ENCODE data around the gene MED29. TPM values are rescaled to one million over a fixed set of nuclear protein-coding genes. Genes with fewer than 3 reads are reported as not detected.

Gene MED29
- total and polyA plus RNA-seq, 10 of the 15 experiments (the other 5 are each of a cell fraction or from before 2014, with no cell fraction given), result 3.2 to 36.6 (median 22.8) TPM

DNA sequence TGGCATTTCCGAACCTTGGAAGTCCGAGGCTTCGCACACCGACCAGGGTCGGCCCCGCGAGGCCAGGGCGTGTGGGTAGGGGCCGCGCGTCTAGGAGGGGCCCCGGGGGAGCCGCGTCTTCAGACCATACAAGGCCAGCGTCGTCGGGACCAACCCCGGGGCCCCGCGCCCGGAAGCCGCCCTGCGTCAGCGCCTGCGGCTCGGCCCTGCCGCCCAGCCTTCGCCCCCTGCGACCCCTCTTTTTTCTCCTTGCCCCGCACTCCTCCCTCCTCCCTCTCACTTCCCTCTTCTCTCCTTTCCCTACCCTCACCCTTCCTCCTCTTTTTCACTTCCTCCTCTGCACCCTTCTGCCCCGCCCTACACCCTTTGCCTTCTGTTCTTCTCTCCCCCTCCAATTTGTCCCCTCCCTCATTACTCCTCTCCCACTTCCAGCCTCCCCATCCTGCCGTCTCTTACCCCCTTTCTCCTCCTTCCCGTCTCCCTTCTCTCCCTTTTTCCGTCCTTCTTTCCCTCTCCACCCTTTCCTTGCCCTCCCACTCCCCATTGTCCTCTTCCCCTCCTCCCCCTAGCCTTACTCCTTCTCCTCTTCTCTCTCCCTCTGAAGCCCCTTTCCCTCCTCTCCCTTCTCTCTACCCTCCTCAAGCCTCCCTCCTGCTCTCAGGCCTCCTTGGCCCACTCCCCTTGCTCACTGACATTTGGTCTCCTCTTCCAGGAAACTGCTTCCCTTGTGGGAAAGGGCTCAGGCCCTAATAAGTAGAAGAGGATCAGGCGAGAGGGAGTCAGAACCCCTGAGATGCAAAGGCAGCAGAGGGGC is 19.0 kb downstream of the MED29 start (continued):
- TF ChIP-seq, protein P1, sequence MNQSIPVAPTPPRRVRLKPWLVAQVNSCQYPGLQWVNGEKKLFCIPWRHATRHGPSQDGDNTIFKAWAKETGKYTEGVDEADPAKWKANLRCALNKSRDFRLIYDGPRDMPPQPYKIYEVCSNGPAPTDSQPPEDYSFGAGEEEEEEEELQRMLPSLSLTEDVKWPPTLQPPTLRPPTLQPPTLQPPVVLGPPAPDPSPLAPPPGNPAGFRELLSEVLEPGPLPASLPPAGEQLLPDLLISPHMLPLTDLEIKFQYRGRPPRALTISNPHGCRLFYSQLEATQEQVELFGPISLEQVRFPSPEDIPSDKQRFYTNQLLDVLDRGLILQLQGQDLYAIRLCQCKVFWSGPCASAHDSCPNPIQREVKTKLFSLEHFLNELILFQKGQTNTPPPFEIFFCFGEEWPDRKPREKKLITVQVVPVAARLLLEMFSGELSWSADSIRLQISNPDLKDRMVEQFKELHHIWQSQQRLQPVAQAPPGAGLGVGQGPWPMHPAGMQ (IDR thresholded peaks at IDR 0.05; ENCODE audit: borderline replicate concordance), result peak; percentile 69; the same call in 1 of the 2 replicates
- peak; percentile 88 for TF ChIP-seq CHD2 (IDR thresholded peaks at IDR 0.05; ENCODE audit: borderline replicate concordance, low read depth, low read length)
- TF ChIP-seq LARP7 (IDR thresholded peaks at IDR 0.05), result peak; percentile 81
- peak; percentile 96 for TF ChIP-seq SMAD1 (IDR thresholded peaks at IDR 0.05; ENCODE audit: low read depth, partially characterized antibody)
- TF ChIP-seq ZBED1 (IDR thresholded peaks at IDR 0.05; ENCODE audit: borderline replicate concordance), result no peak
- peak; percentile 93 for TF ChIP-seq SRF (IDR thresholded peaks at IDR 0.05; ENCODE audit: low read depth in 2 of 2, low read length in 2 of 2)
- no peak for TF ChIP-seq SMARCA5 (IDR thresholded peaks at IDR 0.05)
- TF ChIP-seq TCF3 (IDR thresholded peaks at IDR 0.05; ENCODE audit: borderline replicate concordance, insufficient read depth, low read depth, low read length), result 0 out of 2 replicates have a peak, but pooled peaks have one; percentile 24
- TF ChIP-seq, protein P2, sequence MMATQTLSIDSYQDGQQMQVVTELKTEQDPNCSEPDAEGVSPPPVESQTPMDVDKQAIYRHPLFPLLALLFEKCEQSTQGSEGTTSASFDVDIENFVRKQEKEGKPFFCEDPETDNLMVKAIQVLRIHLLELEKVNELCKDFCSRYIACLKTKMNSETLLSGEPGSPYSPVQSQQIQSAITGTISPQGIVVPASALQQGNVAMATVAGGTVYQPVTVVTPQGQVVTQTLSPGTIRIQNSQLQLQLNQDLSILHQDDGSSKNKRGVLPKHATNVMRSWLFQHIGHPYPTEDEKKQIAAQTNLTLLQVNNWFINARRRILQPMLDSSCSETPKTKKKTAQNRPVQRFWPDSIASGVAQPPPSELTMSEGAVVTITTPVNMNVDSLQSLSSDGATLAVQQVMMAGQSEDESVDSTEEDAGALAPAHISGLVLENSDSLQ (IDR thresholded peaks at IDR 0.05), result peak; percentile 53
- TF ChIP-seq ZNF384 (IDR thresholded peaks at IDR 0.05; ENCODE audit: borderline replicate concordance, low read depth, low read length), result no peak; the same call in 1 of the 2 replicates
- TF ChIP-seq ZNF217 (IDR thresholded peaks at IDR 0.05), result no peak
- TF ChIP-seq RBBP5 (conservative IDR thresholded peaks at IDR 0.05), result no peak
- peak; percentile 84; the same call in 1 of the 2 replicates for TF ChIP-seq PAX5 (IDR thresholded peaks at IDR 0.05; ENCODE audit: borderline replicate concordance, low read depth, low read length)
- TF ChIP-seq, protein P3, sequence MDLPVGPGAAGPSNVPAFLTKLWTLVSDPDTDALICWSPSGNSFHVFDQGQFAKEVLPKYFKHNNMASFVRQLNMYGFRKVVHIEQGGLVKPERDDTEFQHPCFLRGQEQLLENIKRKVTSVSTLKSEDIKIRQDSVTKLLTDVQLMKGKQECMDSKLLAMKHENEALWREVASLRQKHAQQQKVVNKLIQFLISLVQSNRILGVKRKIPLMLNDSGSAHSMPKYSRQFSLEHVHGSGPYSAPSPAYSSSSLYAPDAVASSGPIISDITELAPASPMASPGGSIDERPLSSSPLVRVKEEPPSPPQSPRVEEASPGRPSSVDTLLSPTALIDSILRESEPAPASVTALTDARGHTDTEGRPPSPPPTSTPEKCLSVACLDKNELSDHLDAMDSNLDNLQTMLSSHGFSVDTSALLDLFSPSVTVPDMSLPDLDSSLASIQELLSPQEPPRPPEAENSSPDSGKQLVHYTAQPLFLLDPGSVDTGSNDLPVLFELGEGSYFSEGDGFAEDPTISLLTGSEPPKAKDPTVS (IDR thresholded peaks at IDR 0.05; ENCODE audit: low read depth, low read length), result 0 out of 2 replicates have a peak, but pooled peaks have one; percentile 33
- TF ChIP-seq GABPA (IDR thresholded peaks at IDR 0.05; ENCODE audit: low read depth), result no peak
- no peak; the same call in none of the 2 replicates for TF ChIP-seq POLR2A (IDR thresholded peaks at IDR 0.05; ENCODE audit: low read depth, low read length)
- TF ChIP-seq SPI1 (IDR thresholded peaks at IDR 0.05; ENCODE audit: borderline replicate concordance, insufficient read depth, low read depth, low read length), result peak; percentile 93
- peak; percentile 78 for TF ChIP-seq ATF7 (IDR thresholded peaks at IDR 0.05; ENCODE audit: low read depth)
- peak; percentile 100 for TF ChIP-seq IKZF2 (IDR thresholded peaks at IDR 0.05)
- TF ChIP-seq, protein P4, sequence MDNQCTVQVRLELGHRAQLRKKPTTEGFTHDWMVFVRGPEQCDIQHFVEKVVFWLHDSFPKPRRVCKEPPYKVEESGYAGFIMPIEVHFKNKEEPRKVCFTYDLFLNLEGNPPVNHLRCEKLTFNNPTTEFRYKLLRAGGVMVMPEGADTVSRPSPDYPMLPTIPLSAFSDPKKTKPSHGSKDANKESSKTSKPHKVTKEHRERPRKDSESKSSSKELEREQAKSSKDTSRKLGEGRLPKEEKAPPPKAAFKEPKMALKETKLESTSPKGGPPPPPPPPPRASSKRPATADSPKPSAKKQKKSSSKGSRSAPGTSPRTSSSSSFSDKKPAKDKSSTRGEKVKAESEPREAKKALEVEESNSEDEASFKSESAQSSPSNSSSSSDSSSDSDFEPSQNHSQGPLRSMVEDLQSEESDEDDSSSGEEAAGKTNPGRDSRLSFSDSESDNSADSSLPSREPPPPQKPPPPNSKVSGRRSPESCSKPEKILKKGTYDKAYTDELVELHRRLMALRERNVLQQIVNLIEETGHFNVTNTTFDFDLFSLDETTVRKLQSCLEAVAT (IDR thresholded peaks at IDR 0.05), result peak; percentile 99
- no peak for TF ChIP-seq PML (IDR thresholded peaks at IDR 0.05; ENCODE audit: low read length)
- peak; percentile 49; the same call in 1 of the 2 replicates for TF ChIP-seq YY1 (IDR thresholded peaks at IDR 0.05; ENCODE audit: low read depth, low read length)
- TF ChIP-seq, protein P5, sequence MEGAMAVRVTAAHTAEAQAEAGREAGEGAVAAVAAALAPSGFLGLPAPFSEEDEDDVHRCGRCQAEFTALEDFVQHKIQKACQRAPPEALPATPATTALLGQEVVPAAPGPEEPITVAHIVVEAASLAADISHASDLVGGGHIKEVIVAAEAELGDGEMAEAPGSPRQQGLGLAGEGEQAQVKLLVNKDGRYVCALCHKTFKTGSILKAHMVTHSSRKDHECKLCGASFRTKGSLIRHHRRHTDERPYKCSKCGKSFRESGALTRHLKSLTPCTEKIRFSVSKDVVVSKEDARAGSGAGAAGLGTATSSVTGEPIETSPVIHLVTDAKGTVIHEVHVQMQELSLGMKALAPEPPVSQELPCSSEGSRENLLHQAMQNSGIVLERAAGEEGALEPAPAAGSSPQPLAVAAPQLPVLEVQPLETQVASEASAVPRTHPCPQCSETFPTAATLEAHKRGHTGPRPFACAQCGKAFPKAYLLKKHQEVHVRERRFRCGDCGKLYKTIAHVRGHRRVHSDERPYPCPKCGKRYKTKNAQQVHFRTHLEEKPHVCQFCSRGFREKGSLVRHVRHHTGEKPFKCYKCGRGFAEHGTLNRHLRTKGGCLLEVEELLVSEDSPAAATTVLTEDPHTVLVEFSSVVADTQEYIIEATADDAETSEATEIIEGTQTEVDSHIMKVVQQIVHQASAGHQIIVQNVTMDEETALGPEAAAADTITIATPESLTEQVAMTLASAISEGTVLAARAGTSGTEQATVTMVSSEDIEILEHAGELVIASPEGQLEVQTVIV (IDR thresholded peaks at IDR 0.05; ENCODE audit: borderline replicate concordance, partially characterized antibody), result peak; percentile 78
- TF ChIP-seq MTA2 (IDR thresholded peaks at IDR 0.05; ENCODE audit: low read depth), result peak; percentile 92

Data from GM12878 (cell line).